Activated CD4-positive, alpha-beta T cell treated with anti-CD3 and anti-CD28 coated beads, Interleukin-2, amount 10 ng/mL, durations not matched to agents 7 days and 5 days (primary cell): Measurements from ENCODE around the gene UNC93B1. TPM values are rescaled to one million over a fixed set of nuclear protein-coding genes. Genes with fewer than 3 reads are reported as not detected.
"Not testable (repeated sequence)": the region's sequence is repeated elsewhere in the genome, so short reads cannot be mapped to it uniquely, and the experiment has no call there.

Source experiments
- CTCF ChIA-PET: fragments of 350-600 bp; sonication (Branson Sonifier 250); formaldehyde crosslinking; loops from one replicate; lab custom pipeline; 2021; ENCODE audit warnings: antibody characterized with exemption; lab: Charles Lee
- POLR2A ChIA-PET: fragments of 350-600 bp; sonication (Branson Sonifier 250); formaldehyde crosslinking; loops from one replicate; lab custom pipeline; 2021; ENCODE audit warnings: antibody characterized with exemption; lab: Charles Lee
- DNase-seq: peaks from one replicate; pipeline ENCODE4 v3.0.0-alpha.2; 2020
- H3K27ac Mint-ChIP-seq: one replicate; pipeline ENCODE4 v1.8.0; 2021; ENCODE audit warnings: mild to moderate bottlenecking, moderate library complexity, mixed read lengths
- H3K27me3 Mint-ChIP-seq: one replicate; pipeline ENCODE4 v1.8.0; 2021; ENCODE audit warnings: mixed read lengths
- H3K36me3 Mint-ChIP-seq: one replicate; pipeline ENCODE4 v1.8.0; 2021; ENCODE audit warnings: low read depth, mixed read lengths
- H3K4me1 Mint-ChIP-seq: one replicate; pipeline ENCODE4 v1.8.0; 2021; ENCODE audit warnings: mixed read lengths
- H3K4me3 Mint-ChIP-seq: one replicate; pipeline ENCODE4 v1.8.0; 2021; ENCODE audit warnings: mild to moderate bottlenecking, moderate library complexity, mixed read lengths
- H3K9me3 Mint-ChIP-seq: one replicate; pipeline ENCODE4 v1.8.0; 2021; ENCODE audit warnings: mixed read lengths
- microRNA-seq: library from miRNA; unstranded; fragments of <30 nt; microRNA quantifications from one replicate; pipeline ENCODE4 v1.2.0, GENCODE V29; 2021; ENCODE audit warnings: borderline microRNAs expressed, borderline replicate concordance
- total RNA-seq, 2 experiments: library from RNA; stranded (reverse); gene quantifications; one replicate each; pipeline ENCODE4 v1.2.3, GENCODE V29; 2021

The UNC93B1 gene
- total RNA-seq, 2 experiments from 2014 or later, result 32.6 to 34.3 TPM

- H3K4me3 Mint-ChIP-seq, POLR2A ChIA-PET, H3K27ac Mint-ChIP-seq, CTCF ChIA-PET, DNase-seq, H3K36me3 Mint-ChIP-seq, H3K9me3 Mint-ChIP-seq, H3K27me3 Mint-ChIP-seq, H3K4me1 Mint-ChIP-seq: not testable (repeated sequence)
Measured at GRCh38 chr11:67943406-67943805, 60.5 kb downstream of the UNC93B1 start.

Small RNA genes lying within 50 kb of the gene (microRNA-seq; reads per million reads assigned to microRNA genes)
- not detected for gene MIR4691
- gene MIR6753, result not detected
- gene MIR7113, result not detected

Other genes with a start within 250 kb of the UNC93B1 start
- gene ALDH3B1, start 6.2 kb upstream of the UNC93B1 start, total RNA-seq, result under 1 TPM in 1 of 2 experiments, not detected in 1; 0.15 TPM
- gene NDUFS8, start 26.6 kb upstream of the UNC93B1 start, total RNA-seq, result 100 to 1,000 TPM; 116 to 138 TPM
- gene TCIRG1, start 34.9 kb upstream of the UNC93B1 start, total RNA-seq, result 100 to 1,000 TPM; 286 to 316 TPM
- gene CHKA, start 117.3 kb upstream of the UNC93B1 start, total RNA-seq, result 1 to 10 TPM; 4.5 to 6.3 TPM
- 10 to 100 TPM; 28.1 to 28.5 TPM for gene KMT5B, start 209.2 kb upstream of the UNC93B1 start, total RNA-seq